Naive thymus-derived CD8-positive, alpha-beta T cell (primary cell): Measurements from ENCODE around the gene ARPC5L. TPM values are rescaled to one million over a fixed set of nuclear protein-coding genes. Genes with fewer than 3 reads are reported as not detected.

Experiments
- ATAC-seq, 2 donors: fragments of 150-1000 bp; cut with Tn5 transposase in 1 of 2; sonication (Bioruptor Pico), chemical (Tn5 transposase) in 1 of 2; 1 replicate in 1 of 2; 2 replicates in 1 of 2; pipeline ENCODE4 v1.10.0; 2021; ENCODE audit warnings: mild to moderate bottlenecking in 2 of 2, moderate library complexity in 2 of 2
- POLR2A ChIA-PET: fragments of 350-600 bp; sonication (Branson Sonifier 250); formaldehyde crosslinking; loops from one replicate; lab custom pipeline; 2021; ENCODE audit warnings: antibody characterized with exemption; lab: Charles Lee
- DNase-seq, 10 donors: peaks; one replicate each; pipeline versions ENCODE4 v3.0.0 to v3.0.0-alpha.2; 2020 to 2022
- H3K27ac Mint-ChIP-seq, 10 donors: one replicate each; pipeline ENCODE4 v1.8.0; 2020 to 2022; ENCODE audit warnings: mild to moderate bottlenecking in 10 of 10, mixed read lengths in 10 of 10, moderate library complexity in 4 of 10, inconsistent platforms in 1 of 10
- H3K27me3 Mint-ChIP-seq, 5 donors: one replicate each; pipeline ENCODE4 v1.8.0; 2021 to 2022; ENCODE audit warnings: mixed read lengths in 5 of 5
- H3K36me3 Mint-ChIP-seq, 3 donors: one replicate each; pipeline ENCODE4 v1.8.0; 2020 to 2022; ENCODE audit warnings: mixed read lengths in 3 of 3, mild to moderate bottlenecking in 2 of 3, inconsistent platforms in 1 of 3
- H3K4me1 Mint-ChIP-seq, 4 donors: one replicate each; pipeline ENCODE4 v1.8.0; 2021 to 2022; ENCODE audit warnings: mixed read lengths in 4 of 4
- H3K4me3 Mint-ChIP-seq, 10 donors: one replicate each; pipeline ENCODE4 v1.8.0; 2020 to 2022; ENCODE audit warnings: mild to moderate bottlenecking in 10 of 10, mixed read lengths in 10 of 10, moderate library complexity in 6 of 10, inconsistent platforms in 1 of 10
- H3K9me3 Mint-ChIP-seq, 9 donors: one replicate each; pipeline ENCODE4 v1.8.0; 2020 to 2022; ENCODE audit warnings: mixed read lengths in 9 of 9, mild to moderate bottlenecking in 3 of 9, inconsistent platforms in 1 of 9, moderate library complexity in 1 of 9
- polyA plus RNA-seq, 3 donors: library from polyadenylated mRNA; unstranded; fragments of 300-500 nt; fragmentation: Illumina TruSeq; gene quantifications; one replicate each; pipeline ENCODE4 v1.2.3, GENCODE V29; 2021
- total RNA-seq, 8 experiments: library from RNA in 2 of 8; stranded (reverse) in 2 of 8; gene quantifications; one replicate each; pipeline ENCODE4 v1.2.3 and lab custom pipeline; 2021 to 2026

Gene ARPC5L
- total and polyA plus RNA-seq, 5 experiments from 2014 or later: 25.6 to 70.4 (median 37.5) TPM

GRCh38 chr9:124857533-124858162 is 4.3 kb upstream of the ARPC5L start:
- H3K9me3 Mint-ChIP-seq: no peaks in the 10 kb centered on the region
- peak overlapping the region in 1 of 10 donors; percentile 55 for H3K27ac Mint-ChIP-seq

DNA sequence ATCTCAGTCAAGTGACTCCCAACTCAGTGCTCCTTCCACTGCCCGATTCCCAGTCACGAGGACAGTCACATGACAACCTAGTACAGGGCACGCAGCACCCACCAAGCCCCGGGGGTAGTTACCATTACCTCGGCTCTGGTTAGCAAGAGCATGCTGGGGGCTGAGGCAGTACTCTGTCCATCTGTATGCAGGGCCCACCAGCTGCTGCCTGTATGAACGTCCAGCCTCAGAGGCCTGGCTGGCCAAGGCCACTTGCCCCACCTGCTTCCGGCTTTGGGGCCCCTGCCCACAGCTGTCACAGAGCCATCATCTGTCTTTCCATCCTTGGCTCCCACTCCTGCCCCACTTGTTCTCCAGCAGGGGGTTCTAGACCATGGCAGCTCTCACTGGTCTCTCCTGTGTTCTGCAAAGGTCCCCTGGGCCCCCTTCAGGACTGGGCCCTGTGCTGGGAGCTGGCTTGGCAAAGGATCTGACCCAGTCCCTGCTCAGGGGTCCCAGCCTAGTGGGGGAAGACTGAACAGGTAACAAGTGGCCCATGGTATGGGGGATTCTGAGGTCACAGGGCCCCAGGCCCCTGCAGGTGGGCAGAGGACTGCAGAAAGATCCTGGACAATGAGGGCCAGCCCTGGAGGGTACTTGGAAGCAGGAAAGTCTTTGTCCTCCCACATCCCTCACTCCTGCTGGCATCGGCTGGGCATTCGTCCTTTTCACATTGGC is 3.4 kb upstream of the ARPC5L start:
- POLR2A ChIA-PET: interaction anchor here (0.5 to 1.4 kb wide), 3 partner anchors 10 to 89 kb away, joined by 3 to 5 read pairs (median 3); no protein-coding TSS in a partner anchor

More at GRCh38 chr9:124857533-124858162, 4.3 kb upstream of the ARPC5L start:
- Mint-ChIP-seq H3K4me1 (peaks cover 17 to 41% (median 33%) of the 10 kb centered on the region in 4 donors), H3K4me3 (no peak overlapping the region), H3K27me3 (no peaks in the 10 kb centered on the region), H3K36me3 (peaks cover 5 to 46% (median 7%) of the 10 kb centered on the region in 3 donors)
- POLR2A ChIA-PET: interaction anchor here (0.5 kb wide), 1 partner anchor 10 kb away, joined by 5 read pairs; no protein-coding TSS in a partner anchor
- no peak for DNase-seq
- no peak for ATAC-seq

DNA sequence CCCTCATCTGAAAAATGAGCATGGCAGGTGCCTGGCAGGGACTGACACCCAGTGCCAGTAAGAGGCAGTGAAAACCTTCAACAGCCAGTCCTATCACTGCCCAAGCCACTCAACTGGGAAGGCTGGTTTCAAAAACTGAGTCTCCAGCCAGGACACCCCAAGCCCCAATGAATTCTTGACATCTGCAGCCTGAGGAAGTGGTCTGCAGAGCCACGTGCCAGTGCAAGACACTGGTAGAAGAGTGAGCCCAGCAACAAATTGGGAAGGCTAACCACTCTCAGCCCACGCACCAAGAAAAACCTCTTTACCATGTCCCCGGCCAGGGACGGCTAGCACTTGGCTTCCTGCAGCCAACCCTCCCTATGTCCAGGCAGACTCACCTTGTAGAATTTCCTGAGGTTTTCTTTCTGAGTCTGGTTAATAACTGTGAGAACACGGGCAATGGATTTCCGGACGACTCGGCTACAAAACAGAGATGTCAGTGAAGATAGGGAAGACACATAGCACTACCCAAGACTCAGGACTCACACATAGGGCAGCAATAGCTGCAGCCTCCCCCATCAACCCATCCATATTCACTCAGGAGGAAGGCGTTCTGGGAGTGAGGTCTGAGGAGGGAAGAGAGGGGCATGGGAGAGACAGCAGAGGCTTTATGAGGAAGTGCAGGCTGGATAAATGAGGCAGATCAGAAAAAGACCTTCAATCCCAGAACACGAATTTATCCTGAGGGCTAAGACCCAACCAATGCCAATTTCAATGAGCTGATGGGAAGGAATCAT is 1.9 kb upstream of the ARPC5L start:
- DNase-seq (no peak), ATAC-seq (no peak)
- peaks cover 14 to 34% (median 33%) of the 10 kb centered on the region in 4 donors for H3K4me1 Mint-ChIP-seq
- POLR2A ChIA-PET: interaction anchor here (1.4 to 3.4 kb wide), 5 partner anchors 8 to 89 kb away, joined by 3 to 30 read pairs (median 16); partner anchors contain the start of genes NR6A1 and WDR38
- H3K9me3 Mint-ChIP-seq: no peaks in the 10 kb centered on the region
- no peaks in the 10 kb centered on the region for H3K27me3 Mint-ChIP-seq
- peak overlapping the region; percentile 63 to 99 (median 94) for H3K4me3 Mint-ChIP-seq
- H3K27ac Mint-ChIP-seq: peak overlapping the region; percentile 38 to 99 (median 92)
- peaks cover 5 to 46% (median 7%) of the 10 kb centered on the region in 3 donors for H3K36me3 Mint-ChIP-seq

More for the DNA sequence above, 3.4 kb upstream of the ARPC5L start:
- ATAC-seq: no peak
- peak overlapping the region in 2 of 10 donors; percentile 52 to 83 for H3K27ac Mint-ChIP-seq
- no peak for DNase-seq
- no peaks in the 10 kb centered on the region for H3K9me3 Mint-ChIP-seq
- H3K36me3 Mint-ChIP-seq: peaks cover 5 to 46% (median 7%) of the 10 kb centered on the region in 3 donors
- peaks cover 14 to 33% (median 31%) of the 10 kb centered on the region in 4 donors for H3K4me1 Mint-ChIP-seq
- H3K4me3 Mint-ChIP-seq: no peak overlapping the region
- H3K27me3 Mint-ChIP-seq: no peaks in the 10 kb centered on the region

DNA sequence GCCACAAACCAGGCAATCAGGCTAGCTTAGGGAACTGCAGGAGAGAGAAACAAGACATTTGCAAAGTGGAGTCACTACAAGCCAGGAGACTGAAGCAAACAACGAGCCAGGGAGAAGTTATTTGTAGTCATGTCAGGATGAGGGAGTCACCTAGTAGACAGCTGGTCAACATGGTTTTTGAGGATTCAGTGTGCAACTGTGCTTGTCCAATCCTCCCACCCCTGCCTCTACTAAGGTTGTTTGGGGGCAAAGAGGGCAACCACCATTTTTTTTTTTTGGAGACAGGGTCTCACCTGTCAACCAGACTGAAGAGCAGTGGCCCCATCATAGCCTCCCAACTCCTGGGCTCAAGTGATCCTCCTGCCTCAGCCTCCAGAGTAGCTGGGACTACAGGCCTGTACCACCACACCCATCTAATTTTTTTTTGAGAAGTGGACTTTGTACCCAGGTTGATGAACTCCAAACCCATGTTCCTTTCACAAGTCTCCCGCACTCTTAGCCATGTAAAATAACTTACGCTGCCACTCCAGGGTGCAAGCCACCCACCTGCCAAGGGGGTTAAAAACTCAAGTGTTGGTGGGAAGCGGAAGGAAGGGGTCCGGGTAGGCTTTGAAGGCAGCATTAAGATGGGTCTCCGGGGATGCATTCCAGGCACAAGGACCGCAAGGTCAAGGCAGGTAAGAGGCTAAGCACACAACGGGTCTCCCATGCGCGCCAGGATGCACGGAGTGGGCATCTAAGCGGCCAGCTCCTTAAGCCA is 1.2 kb upstream of the ARPC5L start:
- DNase-seq: no peak
- Mint-ChIP-seq H3K36me3 (peaks cover 5 to 46% (median 7%) of the 10 kb centered on the region in 3 donors), H3K27ac (peak overlapping the region; percentile 38 to 99 (median 94)), H3K4me1 (peaks cover 14 to 34% (median 32%) of the 10 kb centered on the region in 4 donors), H3K4me3 (peak overlapping the region; percentile 89 to 99 (median 94)), H3K27me3 (no peaks in the 10 kb centered on the region), H3K9me3 (no peaks in the 10 kb centered on the region)
- no peak for ATAC-seq
- POLR2A ChIA-PET: interaction anchor here (0.7 to 3.4 kb wide), 12 partner anchors 8 to 381 kb away, joined by 3 to 30 read pairs (median 6); partner anchors contain the start of genes GOLGA1, HSPA5, NR6A1 and SCAI

DNA sequence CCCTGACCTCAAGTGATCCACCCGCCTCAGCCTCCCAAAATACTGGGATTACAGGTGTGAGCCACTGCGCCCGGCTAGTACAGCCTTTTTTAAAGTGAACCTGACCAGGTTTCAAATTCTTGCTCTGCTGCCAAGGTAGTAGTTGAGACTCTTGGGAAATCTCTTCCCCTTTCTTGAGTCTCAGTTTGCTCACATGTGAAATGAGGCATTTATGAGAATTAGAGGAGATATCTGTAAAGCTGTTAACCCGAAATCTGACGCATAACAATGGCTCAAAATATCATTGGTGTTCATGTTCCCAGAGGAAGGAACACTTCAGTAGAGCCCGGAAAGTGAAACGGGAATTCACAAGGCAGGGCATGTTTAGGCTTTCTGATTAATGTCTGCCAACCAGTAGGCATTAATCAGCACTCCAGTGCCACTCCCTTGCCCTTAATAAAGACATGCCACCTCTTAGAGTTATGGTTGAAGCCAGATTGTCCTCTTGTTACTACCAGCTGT is 1.5 kb downstream of the ARPC5L start:
- DNase-seq (no peak), ATAC-seq (no peak)
- POLR2A ChIA-PET: interaction anchor here (2.4 to 3.4 kb wide), 3 partner anchors 9 to 78 kb away, joined by 9 to 30 read pairs (median 16); partner anchors contain the start of genes GOLGA1 and WDR38
- Mint-ChIP-seq H3K27me3 (no peaks in the 10 kb centered on the region), H3K9me3 (no peaks in the 10 kb centered on the region), H3K27ac (peak overlapping the region in 5 of 10 donors; percentile 7 to 25 (median 19)), H3K36me3 (peaks cover 5 to 28% (median 7%) of the 10 kb centered on the region in 3 donors), H3K4me3 (peak overlapping the region in 9 of 10 donors; percentile 17 to 92 (median 55)), H3K4me1 (peaks cover 12 to 49% (median 38%) of the 10 kb centered on the region in 4 donors)

GRCh38 chr9:124868511-124869465 is 6.9 kb downstream of the ARPC5L start:
- POLR2A ChIA-PET: interaction anchor here (1.1 to 3.5 kb wide), 3 partner anchors 10 to 97 kb away, joined by 3 to 11 read pairs (median 3); partner anchors contain the start of gene NR6A1
- ATAC-seq: peak; percentile 82 to 86
- Mint-ChIP-seq H3K4me1 (peaks cover 20 to 62% (median 47%) of the 10 kb centered on the region in 4 donors), H3K9me3 (no peaks in the 10 kb centered on the region), H3K27me3 (no peaks in the 10 kb centered on the region), H3K27ac (peak overlapping the region; percentile 83 to 98 (median 89)), H3K36me3 (peaks cover 0 to 31% (median 6%) of the 10 kb centered on the region in 3 donors), H3K4me3 (peak overlapping the region; percentile 84 to 95 (median 91))
- DNase-seq: peak; percentile 84 to 92 (median 90)

DNA sequence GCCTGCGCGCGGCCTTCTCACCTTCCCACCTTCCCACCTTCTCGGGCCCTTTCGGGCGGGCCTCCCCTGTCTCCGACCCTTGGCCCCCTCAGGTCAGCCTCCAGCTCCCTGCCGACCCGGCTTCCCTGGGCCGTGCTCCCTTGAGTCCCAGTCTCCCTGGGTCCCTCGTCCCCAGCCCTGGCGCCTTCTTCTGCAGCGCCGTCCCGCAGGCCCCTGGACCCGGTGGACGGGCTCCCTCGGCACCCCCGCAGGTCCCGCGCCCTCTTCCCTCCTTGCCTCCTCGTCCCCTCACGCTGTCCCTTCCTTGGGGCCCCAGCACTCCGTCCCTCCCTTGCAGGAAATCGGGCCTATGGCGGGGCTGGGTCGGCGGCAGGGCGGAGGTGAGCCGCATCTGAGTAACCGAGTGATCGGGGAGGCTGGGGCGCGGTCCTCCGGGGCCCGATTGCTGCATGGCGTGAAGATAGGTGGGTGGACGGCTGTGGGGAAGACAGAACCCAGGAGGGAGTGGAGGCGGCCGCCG is 7.6 kb downstream of the ARPC5L start:
- Mint-ChIP-seq H3K4me3 (peak overlapping the region; percentile 84 to 95 (median 91)), H3K36me3 (peaks cover 0 to 36% (median 6%) of the 10 kb centered on the region in 3 donors), H3K27me3 (no peaks in the 10 kb centered on the region), H3K4me1 (peaks cover 20 to 66% (median 48%) of the 10 kb centered on the region in 4 donors), H3K9me3 (no peaks in the 10 kb centered on the region), H3K27ac (peak overlapping the region; percentile 67 to 98 (median 92))
- POLR2A ChIA-PET: interaction anchor here (0.7 to 5.3 kb wide), 6 partner anchors 8 to 273 kb away, joined by 3 to 30 read pairs (median 4); partner anchors contain the start of genes ARPC5L, GOLGA1, NR6A1 and RPL35
- ATAC-seq (peak; percentile 15 to 49), DNase-seq (peak in 6 of 10 donors; percentile 28 to 50 (median 39))

- POLR2A ChIA-PET: interaction anchor here (0.7 to 5.3 kb wide), 6 partner anchors 9 to 273 kb away, joined by 3 to 30 read pairs (median 4); partner anchors contain the start of genes ARPC5L, GOLGA1, NR6A1 and RPL35
- Mint-ChIP-seq H3K27ac (peak overlapping the region; percentile 67 to 98 (median 92)), H3K4me1 (peaks cover 23 to 70% (median 51%) of the 10 kb centered on the region in 4 donors), H3K27me3 (no peaks in the 10 kb centered on the region), H3K36me3 (peaks cover 0 to 42% (median 11%) of the 10 kb centered on the region in 3 donors), H3K9me3 (no peaks in the 10 kb centered on the region), H3K4me3 (peak overlapping the region; percentile 84 to 95 (median 91))
- peak; percentile 35 to 79 (median 64) for DNase-seq
- peak; percentile 35 to 43 for ATAC-seq
Observed at GRCh38 chr9:124869986-124870560, 8.1 kb downstream of the ARPC5L start.

DNA sequence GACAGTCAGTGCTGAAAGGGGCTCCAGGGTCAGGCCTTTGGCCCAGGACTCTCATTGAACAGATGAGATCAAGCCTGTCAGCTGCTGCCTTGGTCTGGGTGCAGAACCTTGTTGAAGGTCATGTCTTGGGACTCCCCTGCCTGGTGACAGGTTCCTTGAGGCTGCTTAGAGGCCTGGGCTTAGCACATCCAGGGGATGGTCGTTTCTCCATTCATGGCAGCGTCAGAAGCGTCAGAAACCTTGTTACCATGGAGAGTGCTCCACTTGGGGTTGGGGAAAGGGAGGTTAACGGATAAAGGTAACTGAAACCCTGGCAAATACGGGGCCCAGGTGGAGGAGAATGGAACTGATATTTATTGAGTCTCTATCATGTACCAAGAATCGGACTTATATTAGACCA is 8.8 kb downstream of the ARPC5L start:
- Mint-ChIP-seq H3K36me3 (peaks cover 0 to 48% (median 16%) of the 10 kb centered on the region in 3 donors), H3K27me3 (no peaks in the 10 kb centered on the region), H3K27ac (peak overlapping the region; percentile 67 to 98 (median 92)), H3K9me3 (no peaks in the 10 kb centered on the region), H3K4me3 (peak overlapping the region; percentile 84 to 95 (median 91)), H3K4me1 (peaks cover 23 to 73% (median 51%) of the 10 kb centered on the region in 4 donors)
- ATAC-seq (no peak), DNase-seq (no peak)
- POLR2A ChIA-PET: interaction anchor here (1.3 to 5.3 kb wide), 4 partner anchors 9 to 99 kb away, joined by 4 to 30 read pairs (median 8); partner anchors contain the start of genes ARPC5L, GOLGA1, NR6A1 and RPL35
